Measurements from ENCODE around the gene SLC44A3. TPM values are rescaled to one million over a fixed set of nuclear protein-coding genes. Genes with fewer than 3 reads are reported as not detected.

SLC44A3 gene
- total RNA-seq, 2 experiments from 2014 or later, result not detected

DNA sequence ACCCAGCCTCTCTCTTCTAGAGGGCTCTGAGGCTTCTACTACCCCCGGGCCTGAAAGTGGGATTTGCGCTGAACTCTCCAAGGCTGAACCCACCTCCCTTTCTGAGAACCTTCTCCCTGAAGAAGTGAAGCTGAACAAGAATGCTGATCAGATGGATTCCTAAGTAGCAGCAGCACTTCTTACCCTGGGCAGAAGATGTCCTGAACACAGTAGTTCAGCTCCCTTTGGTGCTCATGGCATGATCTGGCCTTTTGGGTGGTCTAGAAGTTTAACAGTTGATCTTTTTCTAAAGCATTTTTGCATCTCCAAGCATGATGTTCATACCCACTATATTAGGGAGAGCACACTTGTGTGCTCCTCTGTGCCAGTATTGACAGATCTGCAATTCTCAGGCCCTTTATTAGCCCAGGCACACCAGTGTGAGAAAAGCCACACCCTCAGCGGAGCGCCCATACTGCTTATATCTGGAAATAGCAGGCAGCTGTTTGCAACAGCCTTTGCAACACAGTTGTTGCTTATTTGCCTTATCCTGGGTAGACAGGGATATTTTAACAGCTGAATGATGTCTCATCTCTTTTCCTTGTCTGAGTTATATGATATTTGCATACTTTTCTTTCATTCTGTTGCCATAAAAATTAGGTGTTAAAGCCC is 72.6 kb downstream of the SLC44A3 start:
- POLR2A ChIA-PET, result no interaction called here
- CTCF ChIA-PET, result no interaction called here

DNA sequence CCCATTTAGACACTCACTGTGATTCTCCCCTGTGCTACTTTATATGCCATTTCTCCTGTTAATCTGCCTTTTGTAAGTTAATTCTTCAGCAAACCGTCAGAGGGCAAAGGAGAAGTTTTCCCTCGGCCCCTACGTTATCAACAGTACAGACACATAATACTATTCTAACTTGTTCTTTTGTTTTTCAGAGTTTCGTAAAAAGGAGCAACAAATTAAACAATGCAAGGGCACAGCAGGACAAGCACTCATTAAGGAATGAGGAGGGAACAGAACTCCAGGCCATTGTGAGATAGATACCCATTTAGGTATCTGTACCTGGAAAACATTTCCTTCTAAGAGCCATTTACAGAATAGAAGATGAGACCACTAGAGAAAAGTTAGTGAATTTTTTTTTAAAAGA is 74.5 kb downstream of the SLC44A3 start:
- ChIA-PET CTCF (no interaction called here), POLR2A (no interaction called here)

DNA sequence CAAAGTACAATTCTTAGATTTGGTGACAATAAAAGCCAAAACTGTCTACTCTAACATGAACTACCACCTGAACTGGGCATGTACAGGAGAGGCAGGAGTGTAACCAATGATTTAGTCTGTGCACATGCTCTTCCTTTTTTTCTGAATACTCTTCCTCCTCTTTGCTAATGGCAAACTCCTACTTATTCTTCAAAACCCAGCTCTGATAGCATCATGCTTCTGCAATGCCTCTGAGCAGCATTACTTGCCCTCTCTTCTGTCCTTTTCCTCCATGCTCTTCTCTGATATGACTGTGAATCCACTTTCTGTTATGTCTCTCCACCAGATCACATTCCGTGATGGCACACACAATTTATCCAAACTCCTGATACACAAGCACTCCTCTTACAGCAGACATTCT is 75.4 kb downstream of the SLC44A3 start:
- CTCF ChIA-PET, result no interaction called here
- POLR2A ChIA-PET, result no interaction called here

DNA sequence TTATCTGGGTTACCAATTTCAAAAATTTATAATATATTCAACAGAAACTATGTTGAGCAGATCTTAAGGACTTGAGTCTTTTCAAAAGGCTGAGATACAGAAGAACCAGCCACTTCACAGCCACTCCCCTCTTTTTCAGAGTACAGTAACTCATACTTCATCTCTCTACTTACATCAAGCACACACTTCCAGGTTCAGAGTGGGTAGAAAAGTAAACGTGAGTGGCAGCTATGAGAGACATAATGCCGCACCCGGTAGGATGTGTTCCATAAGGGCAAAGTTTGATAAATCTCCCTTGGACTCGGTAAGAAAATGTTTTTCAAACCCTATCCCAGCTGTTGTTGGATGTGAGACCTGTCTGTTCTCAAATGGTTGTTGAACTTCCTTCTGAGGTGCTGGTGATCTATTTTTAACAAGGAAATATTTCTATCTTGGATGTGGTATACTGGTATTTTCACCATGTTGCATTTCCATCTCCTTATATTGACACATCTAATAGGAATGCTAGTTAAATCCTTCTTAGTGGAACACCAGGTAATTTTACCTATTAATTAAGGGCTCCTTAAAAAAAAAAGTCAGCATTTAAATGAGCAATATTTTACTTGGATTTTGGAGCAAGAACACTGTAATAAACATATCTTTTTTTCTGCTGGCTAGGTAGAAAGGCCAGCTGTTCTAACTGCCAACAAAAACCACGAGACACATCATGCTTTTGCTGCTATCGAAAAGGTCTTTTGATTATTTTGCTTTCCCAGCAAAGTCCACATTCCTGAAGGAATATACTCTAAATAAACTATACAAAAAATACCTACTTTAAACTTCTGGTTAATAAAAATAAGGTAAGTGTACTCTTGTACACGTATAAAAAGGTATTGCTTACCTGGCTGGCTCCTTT is 78.6 kb downstream of the SLC44A3 start:
- ChIA-PET CTCF (no interaction called here), POLR2A (no interaction called here)

DNA sequence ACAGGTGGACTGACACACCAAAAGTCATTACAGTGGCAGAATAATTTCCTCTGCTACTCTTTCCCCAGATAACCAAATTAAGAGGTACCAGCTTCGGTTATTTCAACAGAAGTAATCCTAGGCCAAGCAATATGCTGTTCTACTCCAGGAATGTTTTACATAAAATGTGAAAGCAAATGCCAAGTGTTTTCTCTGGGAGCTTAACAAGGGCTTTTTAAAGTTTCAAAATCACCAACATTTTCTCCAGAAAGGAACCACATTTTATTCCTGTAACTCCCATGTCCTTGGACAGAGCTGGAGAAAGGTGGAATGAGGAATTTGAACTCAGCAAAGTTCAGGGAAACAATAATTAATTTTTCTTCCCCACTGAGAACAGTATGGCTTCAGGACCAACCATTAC is 79.6 kb downstream of the SLC44A3 start:
- CTCF ChIA-PET, result no interaction called here
- POLR2A ChIA-PET, result no interaction called here

DNA sequence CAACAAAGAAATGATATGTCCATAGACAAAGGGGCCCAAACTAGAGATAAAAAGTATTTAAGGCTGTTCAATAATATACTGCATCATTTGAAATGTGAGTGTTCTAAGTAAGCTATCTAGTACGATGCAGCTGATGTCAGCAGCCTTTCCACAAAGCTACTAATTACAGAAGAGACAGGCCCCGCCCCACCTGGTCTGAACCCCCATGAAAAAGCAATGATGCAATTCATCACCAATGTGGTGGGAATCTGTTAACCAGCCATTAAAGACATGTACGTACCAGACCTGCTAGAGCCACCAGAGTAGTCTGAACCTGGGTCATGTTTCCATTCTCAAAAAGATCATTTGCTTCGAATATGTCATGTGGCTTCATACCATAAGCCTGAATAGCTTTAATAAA is 81.7 kb downstream of the SLC44A3 start:
- CTCF ChIA-PET, result interaction anchor here (1.1 to 1.2 kb wide), 2 partner anchors 47 to 62 kb away, joined by 3 read pairs; no protein-coding TSS in a partner anchor

DNA sequence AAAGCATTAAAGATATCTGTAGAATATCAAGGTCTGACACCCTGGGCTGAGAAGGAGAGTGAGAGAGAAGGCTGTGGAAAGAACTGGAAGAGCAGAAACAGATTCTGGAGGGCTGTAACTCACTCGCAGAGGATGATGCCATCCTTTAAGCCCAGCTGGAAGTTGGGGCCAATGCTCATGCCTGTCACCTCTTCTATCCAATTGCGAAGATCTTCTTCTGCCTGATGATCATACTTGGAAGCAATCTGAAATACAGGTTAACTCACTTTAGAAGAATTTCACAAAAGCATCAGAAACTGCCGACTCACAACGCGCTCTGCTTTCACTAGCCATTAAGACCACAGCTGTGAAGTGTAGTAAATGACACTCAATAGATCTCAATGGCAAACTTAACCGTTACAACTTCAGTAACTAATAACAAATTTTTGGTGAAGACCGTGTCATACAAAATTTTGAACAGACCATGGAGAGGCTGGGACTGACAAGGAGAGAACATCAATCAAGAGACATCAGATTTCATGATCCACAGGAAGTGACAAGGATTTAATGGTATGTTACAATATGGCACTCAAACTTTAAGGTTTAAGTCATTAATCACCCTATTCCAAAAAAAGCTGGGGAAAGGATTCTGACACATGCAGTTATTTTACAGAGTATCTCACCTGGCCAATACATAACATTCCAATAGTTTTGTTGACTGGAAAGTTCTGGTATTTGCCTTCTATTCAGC is 83.3 kb downstream of the SLC44A3 start:
- ChIA-PET POLR2A (no interaction called here), CTCF (interaction anchor here (1.1 to 1.2 kb wide), 2 partner anchors 49 to 60 kb away, joined by 3 read pairs; no protein-coding TSS in a partner anchor)

More for the DNA sequence above, 81.7 kb downstream of the SLC44A3 start:
- POLR2A ChIA-PET, result no interaction called here

DNA sequence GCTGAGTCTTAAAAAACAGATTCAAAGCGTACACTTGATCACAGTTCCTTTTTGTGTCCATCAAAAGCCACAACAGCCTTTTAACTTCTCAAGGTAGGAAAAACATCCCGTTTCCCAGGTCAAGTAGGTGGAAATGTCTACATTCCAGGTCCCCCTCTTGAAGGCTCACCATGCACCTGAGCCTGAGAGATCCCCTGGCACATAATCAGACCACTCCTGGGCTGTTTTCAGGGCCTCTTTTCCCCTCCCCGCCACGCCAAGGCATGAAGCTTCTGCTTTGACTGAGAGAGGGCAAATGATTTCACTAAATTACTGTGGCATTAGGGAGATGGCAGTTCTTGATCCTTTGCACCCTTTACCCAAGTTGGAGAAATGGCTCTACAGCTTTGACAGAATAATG is 85.0 kb downstream of the SLC44A3 start:
- POLR2A ChIA-PET, result no interaction called here
- CTCF ChIA-PET, result no interaction called here

DNA sequence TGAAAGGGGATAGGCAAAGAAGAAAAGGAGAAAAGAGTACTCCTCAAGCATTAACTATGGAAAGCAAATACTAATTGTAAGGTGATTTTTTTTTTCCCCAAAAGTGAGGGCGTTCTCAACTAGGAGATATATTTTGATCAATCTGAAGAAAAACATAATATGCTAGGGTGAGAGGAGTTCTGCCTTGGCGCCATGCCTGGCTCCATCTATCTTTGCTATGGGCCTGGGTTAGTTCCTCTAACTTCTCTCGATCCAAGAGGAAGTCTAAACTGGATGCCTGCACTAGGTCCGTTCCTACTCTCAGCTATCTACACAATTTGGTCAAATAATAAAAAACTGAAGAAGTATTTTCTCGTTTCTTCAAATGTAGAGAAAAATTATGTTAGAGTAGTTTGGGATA is 86.2 kb downstream of the SLC44A3 start:
- ChIA-PET CTCF (no interaction called here), POLR2A (no interaction called here)

DNA sequence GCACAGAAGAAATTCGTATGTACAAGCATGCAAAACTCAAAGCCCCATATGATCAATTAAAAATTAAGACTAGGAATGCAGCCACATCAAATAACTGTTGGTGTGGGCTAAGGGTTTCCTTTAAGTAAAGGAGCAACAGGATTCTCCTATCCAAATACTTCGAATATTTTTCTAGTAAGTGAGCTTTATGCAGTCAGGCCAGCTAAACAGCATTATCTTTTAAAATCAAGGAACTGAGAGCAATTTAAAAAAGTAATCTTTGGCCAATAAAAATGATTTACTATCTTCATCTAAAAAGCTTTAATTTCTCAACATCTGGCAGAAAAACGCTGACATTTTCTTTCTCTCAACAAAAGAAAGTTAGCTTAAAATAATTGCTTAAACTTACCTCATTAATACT is 87.0 kb downstream of the SLC44A3 start:
- ChIA-PET POLR2A (no interaction called here), CTCF (interaction anchor here (0.6 kb wide), 1 partner anchor 93 kb away, joined by 4 read pairs; no protein-coding TSS in a partner anchor)

DNA sequence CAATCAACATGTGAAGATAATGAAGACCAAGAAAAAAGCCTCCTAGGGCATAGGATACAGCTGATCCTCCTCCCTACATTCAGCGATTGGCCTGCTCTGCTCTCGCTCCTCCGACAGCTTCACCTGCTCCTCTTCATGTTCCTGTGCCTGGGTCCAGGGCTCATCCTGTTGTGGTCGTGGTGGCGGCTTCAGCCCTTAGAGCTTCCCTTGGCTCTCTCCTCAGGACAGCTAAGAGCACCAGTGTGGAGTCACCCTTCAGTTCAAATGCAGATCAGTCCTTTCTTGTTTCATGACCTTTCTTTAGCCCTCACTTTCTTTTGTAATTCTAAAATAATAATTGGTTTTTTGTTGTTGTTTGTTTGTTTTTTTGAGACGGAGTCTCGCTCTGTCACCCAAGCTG is 88.0 kb downstream of the SLC44A3 start:
- POLR2A ChIA-PET, result no interaction called here
- CTCF ChIA-PET, result no interaction called here

DNA sequence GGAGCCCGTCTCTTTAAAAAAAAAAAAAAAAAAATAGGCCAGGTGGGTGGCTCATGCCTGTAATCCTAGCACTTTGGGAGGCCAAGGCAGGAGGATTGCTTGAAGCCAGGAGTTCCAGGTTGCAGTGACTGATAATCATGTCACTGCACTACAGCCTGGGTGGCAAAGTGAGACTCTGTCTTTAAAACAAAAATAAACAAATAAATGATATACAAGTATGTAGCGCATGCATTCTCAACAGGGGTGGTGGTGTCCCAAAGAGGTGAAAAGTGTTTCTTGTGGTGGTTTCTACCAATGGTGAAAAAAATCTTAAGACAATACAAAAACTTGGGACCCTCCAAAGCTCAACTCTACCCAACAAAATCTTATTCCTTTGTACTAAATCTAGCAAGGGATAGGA is 88.8 kb downstream of the SLC44A3 start:
- CTCF ChIA-PET, result no interaction called here

DNA sequence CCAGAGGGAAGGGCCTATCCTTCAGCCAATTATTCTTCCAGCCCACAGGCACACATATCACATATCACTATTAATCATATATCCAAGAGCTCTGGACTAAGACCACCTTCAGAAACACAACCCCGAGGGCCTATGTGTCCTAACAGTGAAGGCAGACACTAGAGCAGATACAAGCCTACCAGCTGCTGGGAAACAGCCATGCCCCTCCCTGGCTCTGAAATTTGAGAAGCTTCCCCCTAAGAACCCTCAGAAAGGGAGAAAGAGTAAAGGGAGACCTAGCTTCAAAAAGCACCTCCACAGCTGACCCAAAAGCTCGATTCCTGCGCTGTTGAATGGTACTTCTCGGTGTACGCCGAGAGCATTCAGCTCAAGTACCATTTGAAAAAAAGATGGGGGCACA is 89.3 kb downstream of the SLC44A3 start:
- ChIA-PET POLR2A (no interaction called here), CTCF (no interaction called here)

More for the DNA sequence above, 88.8 kb downstream of the SLC44A3 start:
- POLR2A ChIA-PET, result no interaction called here

DNA sequence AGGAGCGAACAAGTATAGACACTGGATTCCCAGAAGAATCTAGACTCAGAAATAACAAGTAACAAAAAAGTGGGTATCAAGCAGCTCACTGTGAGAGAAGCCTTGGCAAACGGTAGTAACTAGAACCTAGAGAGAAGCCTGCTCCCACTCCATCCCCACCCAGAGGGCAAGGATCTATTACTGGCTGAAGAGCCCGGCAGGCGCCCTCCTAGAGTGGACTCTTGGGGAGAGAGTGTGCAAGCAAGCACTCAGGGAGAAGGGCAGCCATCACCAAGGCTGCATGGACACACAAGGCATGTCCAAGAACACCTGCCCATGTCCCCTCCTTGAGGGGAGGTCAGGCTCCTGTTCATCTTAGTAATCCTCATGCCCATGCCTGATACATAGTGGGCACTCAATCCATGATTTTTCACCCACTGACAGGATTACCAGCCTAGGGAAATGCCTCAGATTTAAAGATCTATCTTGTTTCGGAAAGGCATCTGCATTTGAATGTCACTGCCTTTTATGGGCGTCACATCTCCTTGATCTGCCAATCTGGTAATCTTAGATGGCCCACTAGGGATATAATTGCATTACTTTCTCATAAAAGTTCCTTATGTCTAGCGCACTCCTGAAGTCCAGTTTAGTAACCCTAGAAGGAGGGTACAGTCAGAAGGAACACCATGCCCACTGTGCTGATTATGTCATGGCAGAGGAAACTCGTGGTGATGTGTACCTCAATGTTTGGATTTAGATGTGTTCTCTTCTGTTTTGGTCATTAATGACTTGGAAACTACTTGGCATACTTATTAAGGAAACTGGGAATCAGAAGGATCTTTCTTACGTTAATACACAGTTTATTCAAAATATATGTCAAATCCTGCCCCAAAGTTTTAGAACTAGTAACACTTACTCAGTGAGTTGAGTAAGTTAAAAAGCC is 92.4 kb downstream of the SLC44A3 start:
- ChIA-PET POLR2A (no interaction called here), CTCF (no interaction called here)

DNA sequence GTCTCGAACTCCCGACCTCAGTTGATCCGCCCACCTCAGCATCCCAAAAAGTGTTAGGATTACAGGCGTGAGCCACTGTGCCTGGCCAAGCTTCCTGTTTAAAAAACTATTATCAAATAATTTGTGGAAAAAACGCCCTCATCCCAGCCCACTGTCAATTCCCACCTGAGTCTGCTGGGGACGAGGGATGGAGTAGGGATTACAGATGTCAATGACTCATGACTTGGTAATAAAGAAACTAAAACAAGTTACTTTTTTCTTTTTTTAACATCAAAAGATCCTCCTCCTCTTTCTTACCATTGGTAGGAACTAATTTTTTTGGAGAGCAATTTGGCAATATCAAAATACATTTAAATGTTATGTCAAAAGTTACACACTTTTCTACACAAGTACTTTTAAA is 97.1 kb downstream of the SLC44A3 start:
- ChIA-PET CTCF (no interaction called here), POLR2A (no interaction called here)

DNA sequence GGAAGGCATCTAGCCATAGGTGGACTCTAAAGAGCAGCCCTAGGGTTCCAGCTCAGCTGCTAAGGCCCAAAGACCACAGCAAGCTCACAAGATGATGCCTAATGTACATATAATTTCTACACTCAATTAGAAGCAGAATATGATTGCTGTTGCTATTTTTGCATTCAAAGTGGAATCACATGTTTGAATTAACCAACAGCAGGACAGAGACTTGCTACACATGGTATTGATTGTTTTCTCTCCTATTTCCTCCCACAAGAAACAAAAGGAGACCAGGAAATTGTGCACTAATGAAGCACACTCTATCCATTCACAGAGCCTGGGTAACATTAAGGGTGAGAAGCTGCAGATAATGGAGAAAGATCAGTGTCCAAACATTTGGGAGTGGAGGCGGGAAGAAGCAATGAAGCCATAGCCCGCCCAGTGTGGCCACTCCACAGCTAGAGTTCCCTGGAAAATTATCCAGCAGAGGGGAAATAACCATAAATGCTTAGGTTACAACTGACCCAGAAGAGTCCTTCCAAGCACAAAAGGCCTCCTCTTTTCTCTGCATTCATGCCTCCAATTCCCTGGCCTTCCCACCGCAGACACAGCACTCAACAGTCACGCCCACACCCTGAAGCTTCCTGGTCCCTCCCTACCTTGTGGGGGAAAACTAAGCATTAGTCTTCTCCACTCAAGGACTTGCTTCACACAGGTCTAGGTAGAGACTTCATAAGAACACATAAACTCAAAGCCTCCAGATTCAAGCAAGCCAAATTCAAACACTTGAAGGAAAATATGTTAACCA is 99.3 kb downstream of the SLC44A3 start:
- ChIA-PET CTCF (interaction anchor here (0.6 kb wide), 1 partner anchor 40 kb away, joined by 3 read pairs; no protein-coding TSS in a partner anchor), POLR2A (interaction anchor here (0.6 kb wide), 1 partner anchor 94 kb away, joined by 7 read pairs; no protein-coding TSS in a partner anchor)

DNA sequence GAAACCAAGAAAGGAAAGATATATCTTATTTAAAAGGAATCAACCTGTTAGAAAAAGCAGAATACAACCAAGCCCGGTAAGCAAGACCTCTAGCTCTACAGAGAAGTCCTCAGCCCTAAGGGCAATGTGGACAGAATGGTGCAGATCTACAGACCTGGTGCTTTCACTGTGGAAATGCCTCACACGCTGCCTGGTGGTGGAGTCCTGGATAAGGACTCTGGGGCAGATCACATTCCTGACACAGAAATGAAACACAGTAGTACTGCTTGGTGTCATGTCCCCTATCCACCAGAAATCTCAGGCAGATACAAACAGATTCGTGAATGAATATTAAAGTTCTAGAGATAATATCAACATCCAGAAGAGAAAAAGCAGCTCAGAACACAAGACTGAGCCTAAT is 99.9 kb downstream of the SLC44A3 start:
- CTCF ChIA-PET, result no interaction called here
- POLR2A ChIA-PET, result interaction anchor here (0.6 kb wide), 1 partner anchor 93 kb away, joined by 7 read pairs; no protein-coding TSS in a partner anchor

DNA sequence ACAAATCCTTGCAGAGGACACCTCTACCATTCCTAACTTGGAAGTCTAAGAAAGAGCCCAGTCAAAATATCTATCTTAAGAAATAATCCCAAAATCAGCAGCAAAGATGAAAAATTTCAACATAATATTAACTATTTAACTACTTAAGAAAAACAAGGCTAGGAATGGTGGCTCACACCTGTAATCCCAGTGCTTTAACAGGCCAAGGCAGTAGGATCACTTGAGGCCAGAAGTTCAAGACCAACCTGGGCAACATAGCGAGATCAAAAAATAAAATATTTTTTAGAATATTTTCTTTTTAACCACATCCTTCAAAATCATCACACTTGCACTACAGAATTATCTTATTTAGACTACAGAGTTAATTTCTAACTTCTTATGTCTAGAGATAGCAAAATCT is 101.8 kb downstream of the SLC44A3 start:
- CTCF ChIA-PET, result no interaction called here
- POLR2A ChIA-PET, result no interaction called here
